Keratinocyte (primary cell): ENCODE results near the gene MPZL1. TPM values are rescaled to one million over a fixed set of nuclear protein-coding genes. Genes with fewer than 3 reads are reported as not detected.
"Not testable (repeated sequence)": the region's sequence is repeated elsewhere in the genome, so short reads cannot be mapped to it uniquely, and the experiment has no call there.

Source experiments
- DNase-seq: peaks from one replicate; pipeline ENCODE4 v3.0.0-alpha.2; 2011; ENCODE audit warnings: low read depth, missing footprints, low spot score
- FAIRE-seq: peaks from 2 replicates; lab custom pipeline; 2011; peaks lifted over from hg19 to GRCh38; lab: Jason Lieb, UNC
- H2AFZ ChIP-seq: 2 replicates; pipeline ENCODE4 v1.6.0; 2012; ENCODE audit warnings: low read length, control low read depth, inconsistent platforms; ENCODE audit not compliant: control insufficient read depth
- H3K27ac ChIP-seq: 2 replicates; pipeline ENCODE4 v1.5.1; 2011; ENCODE audit warnings: low read length; ENCODE audit not compliant: control insufficient read depth, insufficient read depth
- H3K27me3 ChIP-seq: 3 replicates; pipeline ENCODE4 v1.6.0; 2011; ENCODE audit warnings: low read length; ENCODE audit not compliant: control insufficient read depth, insufficient read depth; ENCODE audit errors: extremely low read depth
- H3K36me3 ChIP-seq, 2 experiments: 2 replicates in 1 of 2; 3 replicates in 1 of 2; pipeline ENCODE4 v1.5.1; 2011; ENCODE audit warnings: low read length in 2 of 2, mild to moderate bottlenecking in 1 of 2; ENCODE audit not compliant: control insufficient read depth in 2 of 2, insufficient read depth in 2 of 2; ENCODE audit errors: extremely low read depth in 1 of 2
- H3K4me1 ChIP-seq: 3 replicates; pipeline ENCODE4 v1.5.1; 2011; ENCODE audit warnings: low read length; ENCODE audit not compliant: control insufficient read depth, insufficient read depth; ENCODE audit errors: extremely low read depth
- H3K4me2 ChIP-seq: 3 replicates; pipeline ENCODE4 v1.6.0; 2011; ENCODE audit warnings: low read depth, low read length; ENCODE audit not compliant: control insufficient read depth, insufficient read depth; ENCODE audit errors: extremely low read depth
- H3K4me3 ChIP-seq, 3 experiments: fragments of 200-600 bp in 1 of 3; sonication (generic) in 1 of 3; 2 replicates in 2 of 3; 3 replicates in 1 of 3; pipeline ENCODE4 v1.5.1; 2011 to 2016; ENCODE audit warnings: low read length in 3 of 3, mild to moderate bottlenecking in 3 of 3, control low read depth in 2 of 3, inconsistent platforms in 1 of 3, low read depth in 1 of 3, mixed read lengths in 1 of 3, mixed run types in 1 of 3, moderate library complexity in 1 of 3; ENCODE audit not compliant: control insufficient read depth in 2 of 3, insufficient read depth in 2 of 3; ENCODE audit errors: extremely low read depth in 1 of 3
- H3K79me2 ChIP-seq: 2 replicates; pipeline ENCODE4 v1.6.0; 2012; ENCODE audit warnings: low read length; ENCODE audit not compliant: control insufficient read depth, insufficient read depth
- H3K9ac ChIP-seq: 3 replicates; pipeline ENCODE4 v1.6.0; 2011; ENCODE audit warnings: low read length; ENCODE audit not compliant: control insufficient read depth, insufficient read depth; ENCODE audit errors: extremely low read depth
- H3K9me1 ChIP-seq: 3 replicates; pipeline ENCODE4 v1.6.0; 2011; ENCODE audit warnings: low read length; ENCODE audit not compliant: control insufficient read depth, insufficient read depth; ENCODE audit errors: extremely low read depth
- H3K9me3 ChIP-seq: 2 replicates; pipeline ENCODE4 v1.5.1; 2012; ENCODE audit warnings: low read depth, low read length; ENCODE audit not compliant: control insufficient read depth
- H4K20me1 ChIP-seq: 3 replicates; pipeline ENCODE4 v1.6.0; 2011; ENCODE audit warnings: low read length; ENCODE audit not compliant: control insufficient read depth, insufficient read depth; ENCODE audit errors: extremely low read depth
- CTCF ChIP-seq, 3 experiments: IDR thresholded peaks in 1 of 3; conservative IDR thresholded peaks in 1 of 3; optimal IDR thresholded peaks in 1 of 3; 2 replicates in 2 of 3; 3 replicates in 1 of 3; pipeline versions ENCODE3 to v1.5.1; 2011; ENCODE audit warnings: low read length in 3 of 3, mild to moderate bottlenecking in 3 of 3, moderate library complexity in 2 of 3, control low read depth in 1 of 3, inconsistent platforms in 1 of 3; ENCODE audit not compliant: insufficient read depth in 2 of 3; ENCODE audit errors: extremely low read depth in 1 of 3
- EZH2 ChIP-seq: IDR thresholded peaks from one replicate; pipeline ENCODE4 v1.6.1; 2012; ENCODE audit warnings: inconsistent platforms, mild to moderate bottlenecking, low read length, moderate library complexity
- dilution Hi-C: fragments of 300-500 bp; cut with MboI; formaldehyde crosslinking; loops from one replicate; pipeline ENCODE4 v1.7.0; 2020; ENCODE audit warnings: low sequenced_read_pairs; ENCODE audit not compliant: extremely low pct_ligation_motif_present
- polyA plus RNA-seq, 5 experiments: library from polyadenylated mRNA; depleted of rRNA in 3 of 5; stranded (reverse) in 3 of 5; stranded (forward) in 1 of 5; unstranded in 1 of 5; fragments of >200 nt; gene quantifications; 1 replicate in 1 of 5; 2 replicates in 3 of 5; 3 replicates in 1 of 5; pipeline versions ENCODE4 v1.2.1 to v1.2.3, GENCODE V29; 2011 to 2012; ENCODE audit warnings: missing spikeins in 2 of 5, low read depth in 1 of 5, low replicate concordance in 1 of 5

Gene MPZL1
- polyA plus RNA-seq, 1 donor (not counting 4 experiments of a cell fraction or from before 2014, with no cell fraction given), result 195 TPM

DNA sequence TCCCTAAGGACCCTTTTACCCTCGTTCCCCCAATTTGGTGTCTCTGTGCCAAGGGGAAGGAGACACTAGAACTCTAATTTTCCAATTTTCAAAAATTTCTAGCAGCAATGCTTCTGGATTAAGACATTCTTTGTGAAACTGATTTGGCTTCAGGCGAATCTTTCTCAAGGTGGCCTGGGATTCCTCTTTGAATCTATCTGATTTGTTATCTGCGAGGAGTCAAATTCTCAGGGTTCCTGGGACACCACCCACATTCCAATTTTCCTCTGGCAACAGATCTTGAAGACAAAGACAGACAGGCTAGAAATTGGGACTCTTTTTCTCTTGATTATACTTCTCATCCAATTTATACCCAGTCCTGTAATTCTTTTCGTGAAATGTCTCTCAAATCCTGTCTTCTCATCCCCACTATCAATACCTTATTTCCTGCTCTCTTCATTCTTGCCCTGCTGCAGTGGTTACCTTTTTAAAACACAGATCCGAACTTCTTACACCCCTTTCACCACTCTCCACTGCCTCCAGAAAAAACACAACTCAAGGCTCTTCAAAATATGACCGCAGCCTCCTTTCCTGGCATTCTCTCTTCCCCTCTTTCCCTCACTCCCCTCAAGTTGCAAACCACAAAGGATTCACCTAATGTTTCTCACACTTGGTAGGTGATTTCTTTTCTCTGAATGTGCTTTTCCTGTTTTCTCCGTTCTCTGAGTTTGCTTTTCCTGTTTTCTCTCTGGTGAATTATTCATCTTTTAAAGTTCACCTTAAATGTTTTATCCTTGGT lies 2.7 kb upstream of the MPZL1 start:
- Histone ChIP-seq H3K4me2 (peak overlapping the region; percentile 0), H3K9me1 (peaks cover 1% of the 10 kb centered on the region), H3K27me3 (no peaks in the 10 kb centered on the region), H3K4me3 (no peak overlapping the region), H3K79me2 (peaks cover 23% of the 10 kb centered on the region), H3K36me3 (peaks cover 0 to 3% of the 10 kb centered on the region in 2 experiments), H4K20me1 (peaks cover 2% of the 10 kb centered on the region), H3K27ac (no peak overlapping the region), H3K4me1 (peaks cover 24% of the 10 kb centered on the region), H3K9me3 (no peaks in the 10 kb centered on the region), H3K9ac (no peak overlapping the region), H2AFZ (peak overlapping the region; percentile 67)
- no peak for FAIRE-seq
- DNase-seq, result no peak
- TF ChIP-seq CTCF (optimal IDR thresholded peaks at IDR 0.05 in 1 of 3, IDR thresholded peaks at IDR 0.05 in 1 of 3, conservative IDR thresholded peaks at IDR 0.05 in 1 of 3; ENCODE audit: extremely low read depth in 1 of 3, insufficient read depth in 2 of 3, low read length in 3 of 3) (no peak), EZH2 (no peak)
- dilution Hi-C loops, result no loop called here

- H3K27ac ChIP-seq, H3K27me3 ChIP-seq, H3K9me3 ChIP-seq, H4K20me1 ChIP-seq, H3K4me2 ChIP-seq, H3K9me1 ChIP-seq, H2AFZ ChIP-seq, dilution Hi-C loops, DNase-seq, FAIRE-seq, H3K9ac ChIP-seq, H3K36me3 ChIP-seq, H3K4me3 ChIP-seq: not testable (repeated sequence)
- peaks cover 31% of the 10 kb centered on the region for H3K79me2 ChIP-seq
- H3K4me1 ChIP-seq, result peaks cover 32% of the 10 kb centered on the region
Observed at GRCh38 chr1:167719715-167720421, 1.9 kb upstream of the MPZL1 start.
